ENCODE results near the gene KRTCAP2. TPM values are rescaled to one million over a fixed set of nuclear protein-coding genes. Genes with fewer than 3 reads are reported as not detected.

Gene KRTCAP2
- total and polyA plus RNA-seq, 5 donors from 2014 or later, result 122 to 537 (median 498) TPM

- H3K4me1 Mint-ChIP-seq, result peaks cover 10 to 34% (median 26%) of the 10 kb centered on the region in 4 donors
- no peak overlapping the region for H3K4me3 ChIP-seq (ENCODE audit: low read depth, low read length)
- H3K27ac ChIP-seq (ENCODE audit: insufficient read depth, low read length, poor library complexity, severe bottlenecking), result no peak overlapping the region
- peaks cover 4% of the 10 kb centered on the region for H3K36me3 ChIP-seq (ENCODE audit: control insufficient read depth, insufficient read depth, low read length)
- peak overlapping the region in 1 of 3 donors; percentile 37 for H3K27ac Mint-ChIP-seq
- H3K4me3 Mint-ChIP-seq, result peak overlapping the region; percentile 41 to 95 (median 59)
- H3K9me3 ChIP-seq (ENCODE audit: control insufficient read depth in 2 of 2, low read length in 2 of 2), result no peaks in the 10 kb centered on the region
- no peaks in the 10 kb centered on the region for H3K27me3 ChIP-seq (ENCODE audit: control insufficient read depth, insufficient read depth, low read length)
- H3K4me1 ChIP-seq (ENCODE audit: control insufficient read depth, insufficient read depth, low read length, poor library complexity, severe bottlenecking), result peaks cover 28% of the 10 kb centered on the region
- no peaks in the 10 kb centered on the region for H3K27me3 Mint-ChIP-seq
- H3K36me3 Mint-ChIP-seq, result peaks cover 5% of the 10 kb centered on the region
- no peak for DNase-seq
- ATAC-seq (ENCODE audit: low read depth in 2 of 2), result no peak
- H3K9me3 Mint-ChIP-seq, result no peaks in the 10 kb centered on the region
Measured at GRCh38 chr1:155210314-155211104, 37.4 kb upstream of the KRTCAP2 start.

- Histone ChIP-seq H3K36me3 (ENCODE audit: control insufficient read depth, insufficient read depth, low read length) (peaks cover 4% of the 10 kb centered on the region), H3K4me3 (ENCODE audit: low read depth, low read length) (peak overlapping the region; percentile 93), H3K9me3 (ENCODE audit: control insufficient read depth in 2 of 2, low read length in 2 of 2) (no peaks in the 10 kb centered on the region), H3K4me1 (ENCODE audit: control insufficient read depth, insufficient read depth, low read length, poor library complexity, severe bottlenecking) (peaks cover 27% of the 10 kb centered on the region), H3K27me3 (ENCODE audit: control insufficient read depth, insufficient read depth, low read length) (no peaks in the 10 kb centered on the region), H3K27ac (ENCODE audit: insufficient read depth, low read length, poor library complexity, severe bottlenecking) (peak overlapping the region; percentile 99)
- DNase-seq (no peak), ATAC-seq (ENCODE audit: low read depth in 2 of 2) (no peak)
- peaks cover 5 to 27% (median 21%) of the 10 kb centered on the region in 4 donors for H3K4me1 Mint-ChIP-seq
- H3K36me3 Mint-ChIP-seq, result peaks cover 5% of the 10 kb centered on the region
- no peaks in the 10 kb centered on the region for H3K27me3 Mint-ChIP-seq
- H3K9me3 Mint-ChIP-seq, result no peaks in the 10 kb centered on the region
- H3K27ac Mint-ChIP-seq, result peak overlapping the region; percentile 76 to 95 (median 86)
- peak overlapping the region; percentile 87 to 96 (median 92) for H3K4me3 Mint-ChIP-seq
Measured at GRCh38 chr1:155209312-155209721, 36.2 kb upstream of the KRTCAP2 start.

- H3K36me3 ChIP-seq (ENCODE audit: control insufficient read depth, insufficient read depth, low read length), result peaks cover 4% of the 10 kb centered on the region
- peaks cover 5 to 27% (median 21%) of the 10 kb centered on the region in 4 donors for H3K4me1 Mint-ChIP-seq
- H3K27ac ChIP-seq (ENCODE audit: insufficient read depth, low read length, poor library complexity, severe bottlenecking), result peak within 1 kb of the TSS; percentile 99
- peak within 1 kb of the TSS; percentile 87 to 96 (median 92) for H3K4me3 Mint-ChIP-seq
- no peaks in the 10 kb centered on the region for H3K27me3 Mint-ChIP-seq
- DNase-seq (peak; percentile 87 to 89 (median 88)), ATAC-seq (ENCODE audit: low read depth in 2 of 2) (peak; percentile 84)
- H3K4me1 ChIP-seq (ENCODE audit: control insufficient read depth, insufficient read depth, low read length, poor library complexity, severe bottlenecking), result peaks cover 27% of the 10 kb centered on the region
- H3K9me3 Mint-ChIP-seq, result no peaks in the 10 kb centered on the region
- H3K27me3 ChIP-seq (ENCODE audit: control insufficient read depth, insufficient read depth, low read length), result no peaks in the 10 kb centered on the region
- peak within 1 kb of the TSS; percentile 93 for H3K4me3 ChIP-seq (ENCODE audit: low read depth, low read length)
- H3K36me3 Mint-ChIP-seq, result peaks cover 5% of the 10 kb centered on the region
- peak within 1 kb of the TSS; percentile 93 to 96 (median 95) for H3K27ac Mint-ChIP-seq
- H3K9me3 ChIP-seq (ENCODE audit: control insufficient read depth in 2 of 2, low read length in 2 of 2), result no peaks in the 10 kb centered on the region
Measured at GRCh38 chr1:155208541-155209311, 35.6 kb upstream of the KRTCAP2 start, which contains the start of gene MTX1. Gene MTX1 (plus strand): TSS chr1:155208695. CDS start chr1:155208805, 110 bp downstream.

GRCh38 chr1:155207806-155208540 is 34.9 kb upstream of the KRTCAP2 start, which contains the start of gene THBS3:
Gene THBS3 (minus strand): TSS chr1:155207897. CDS start chr1:155207876, 21 bp downstream.
- ATAC-seq (ENCODE audit: low read depth in 2 of 2) (no peak), DNase-seq (no peak)
- peak within 1 kb of the TSS; percentile 99 for H3K27ac ChIP-seq (ENCODE audit: insufficient read depth, low read length, poor library complexity, severe bottlenecking)
- H3K9me3 ChIP-seq (ENCODE audit: control insufficient read depth in 2 of 2, low read length in 2 of 2), result no peaks in the 10 kb centered on the region
- peaks cover 5% of the 10 kb centered on the region for H3K36me3 Mint-ChIP-seq
- H3K27ac Mint-ChIP-seq, result peak within 1 kb of the TSS; percentile 93 to 96 (median 95)
- H3K27me3 ChIP-seq (ENCODE audit: control insufficient read depth, insufficient read depth, low read length), result no peaks in the 10 kb centered on the region
- peaks cover 27% of the 10 kb centered on the region for H3K4me1 ChIP-seq (ENCODE audit: control insufficient read depth, insufficient read depth, low read length, poor library complexity, severe bottlenecking)
- H3K4me1 Mint-ChIP-seq, result peaks cover 5 to 27% (median 21%) of the 10 kb centered on the region in 4 donors
- H3K9me3 Mint-ChIP-seq, result no peaks in the 10 kb centered on the region
- peak within 1 kb of the TSS; percentile 87 to 95 (median 92) for H3K4me3 Mint-ChIP-seq
- H3K27me3 Mint-ChIP-seq, result no peaks in the 10 kb centered on the region
- H3K36me3 ChIP-seq (ENCODE audit: control insufficient read depth, insufficient read depth, low read length), result peaks cover 4% of the 10 kb centered on the region
- peak within 1 kb of the TSS; percentile 59 for H3K4me3 ChIP-seq (ENCODE audit: low read depth, low read length)

- peak overlapping the region; percentile 91 to 95 (median 95) for H3K27ac Mint-ChIP-seq
- H3K27me3 Mint-ChIP-seq, result no peaks in the 10 kb centered on the region
- Histone ChIP-seq H3K27me3 (ENCODE audit: control insufficient read depth, insufficient read depth, low read length) (no peaks in the 10 kb centered on the region), H3K36me3 (ENCODE audit: control insufficient read depth, insufficient read depth, low read length) (peaks cover 3% of the 10 kb centered on the region), H3K27ac (ENCODE audit: insufficient read depth, low read length, poor library complexity, severe bottlenecking) (peak overlapping the region; percentile 99), H3K9me3 (ENCODE audit: control insufficient read depth in 2 of 2, low read length in 2 of 2) (no peaks in the 10 kb centered on the region), H3K4me3 (ENCODE audit: low read depth, low read length) (no peak overlapping the region), H3K4me1 (ENCODE audit: control insufficient read depth, insufficient read depth, low read length, poor library complexity, severe bottlenecking) (peaks cover 27% of the 10 kb centered on the region)
- ATAC-seq (ENCODE audit: low read depth in 2 of 2) (peak; percentile 53 to 56), DNase-seq (peak; percentile 78 to 91 (median 87))
- H3K9me3 Mint-ChIP-seq, result no peaks in the 10 kb centered on the region
- H3K4me3 Mint-ChIP-seq, result peak overlapping the region; percentile 73 to 95 (median 86)
- peaks cover 5% of the 10 kb centered on the region for H3K36me3 Mint-ChIP-seq
- peaks cover 5 to 27% (median 21%) of the 10 kb centered on the region in 4 donors for H3K4me1 Mint-ChIP-seq
Measured at GRCh38 chr1:155206891-155207805, 34.0 kb upstream of the KRTCAP2 start.

GRCh38 chr1:155205969-155206593 is 33.0 kb upstream of the KRTCAP2 start:
- Histone ChIP-seq H3K27ac (ENCODE audit: insufficient read depth, low read length, poor library complexity, severe bottlenecking) (no peak overlapping the region), H3K4me3 (ENCODE audit: low read depth, low read length) (no peak overlapping the region), H3K36me3 (ENCODE audit: control insufficient read depth, insufficient read depth, low read length) (no peaks in the 10 kb centered on the region), H3K9me3 (ENCODE audit: control insufficient read depth in 2 of 2, low read length in 2 of 2) (no peaks in the 10 kb centered on the region), H3K27me3 (ENCODE audit: control insufficient read depth, insufficient read depth, low read length) (no peaks in the 10 kb centered on the region), H3K4me1 (ENCODE audit: control insufficient read depth, insufficient read depth, low read length, poor library complexity, severe bottlenecking) (peaks cover 27% of the 10 kb centered on the region)
- Mint-ChIP-seq H3K36me3 (peaks cover 5% of the 10 kb centered on the region), H3K4me1 (peaks cover 5 to 27% (median 21%) of the 10 kb centered on the region in 4 donors), H3K27me3 (no peaks in the 10 kb centered on the region), H3K27ac (no peak overlapping the region), H3K4me3 (peak overlapping the region in 1 of 4 donors; percentile 29), H3K9me3 (no peaks in the 10 kb centered on the region)
- no peak for DNase-seq
- ATAC-seq (ENCODE audit: low read depth in 2 of 2), result no peak
